Measurements from ENCODE around the gene BACH2.
"Not testable (repeated sequence)": the region's sequence is repeated elsewhere in the genome, so short reads cannot be mapped to it uniquely, and the experiment has no call there.

The BACH2 gene

GRCh38 chr6:90284236-90285041 lies 12.2 kb downstream of the BACH2 start:
- no peak for TF ChIP-seq JUND (IDR thresholded peaks at IDR 0.05; ENCODE audit: low read depth)
- in situ Hi-C loops (cut with HindIII; ENCODE audit: low pct_unique_long_range_greater_than_20kb, low sequenced_read_pairs) = no loop called here
- no peak for DNase-seq (ENCODE audit: low read depth in 1 of 2, low spot score in 1 of 2)

DNA sequence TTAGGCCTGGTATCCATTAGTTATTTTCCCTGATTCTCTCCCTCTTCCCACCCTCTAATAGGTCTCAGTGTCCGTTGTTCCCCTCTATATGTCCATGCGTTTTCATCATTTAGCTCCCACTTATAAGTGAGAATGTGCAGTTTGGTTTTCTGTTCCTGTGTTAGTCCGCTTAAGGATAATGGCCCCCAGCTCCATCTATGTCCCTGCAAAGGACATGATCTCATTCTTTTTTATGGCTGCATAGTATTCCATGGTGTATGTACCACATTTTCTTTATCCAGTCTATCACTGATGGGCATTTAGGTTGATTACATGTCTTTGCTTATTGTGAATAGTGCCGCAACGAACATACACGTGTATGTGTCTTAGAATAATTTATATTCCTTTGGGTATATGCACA lies 14.4 kb downstream of the BACH2 start:
- DNase-seq (ENCODE audit: low read depth in 1 of 2, low spot score in 1 of 2); in situ Hi-C loops (cut with HindIII; ENCODE audit: low pct_unique_long_range_greater_than_20kb, low sequenced_read_pairs): not testable (repeated sequence)

DNA sequence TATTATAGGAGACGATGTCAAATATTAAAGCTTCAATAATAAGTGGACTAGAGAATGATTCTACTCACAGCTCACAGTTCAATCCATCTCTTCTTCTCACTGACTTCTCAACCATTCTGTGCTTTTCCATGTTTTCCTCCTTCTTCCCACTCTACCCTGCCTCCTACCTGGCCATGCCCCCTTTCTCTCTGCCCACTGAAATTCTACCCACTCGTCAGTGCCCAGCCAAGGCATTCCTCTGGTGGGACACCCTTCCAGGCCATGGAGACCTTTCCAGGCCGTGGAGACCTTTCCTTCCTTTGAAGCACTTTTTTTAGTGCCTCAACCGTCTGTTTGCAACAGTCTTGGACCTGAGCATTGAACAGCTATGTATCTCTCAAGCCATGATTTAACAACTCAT lies 18.5 kb downstream of the BACH2 start:
- TF ChIP-seq JUND (IDR thresholded peaks at IDR 0.05; ENCODE audit: low read depth) = no peak
- in situ Hi-C loops (cut with HindIII; ENCODE audit: low pct_unique_long_range_greater_than_20kb, low sequenced_read_pairs) = no loop called here
- DNase-seq (ENCODE audit: low read depth in 1 of 2, low spot score in 1 of 2) = no peak

- in situ Hi-C loops (cut with HindIII; ENCODE audit: low pct_unique_long_range_greater_than_20kb, low sequenced_read_pairs) = no loop called here
- DNase-seq (ENCODE audit: low read depth in 1 of 2, low spot score in 1 of 2) = no peak
- TF ChIP-seq JUND (IDR thresholded peaks at IDR 0.05; ENCODE audit: low read depth) = no peak
These were observed 19.2 kb downstream of the BACH2 start for GRCh38 chr6:90277302-90278011.

DNA sequence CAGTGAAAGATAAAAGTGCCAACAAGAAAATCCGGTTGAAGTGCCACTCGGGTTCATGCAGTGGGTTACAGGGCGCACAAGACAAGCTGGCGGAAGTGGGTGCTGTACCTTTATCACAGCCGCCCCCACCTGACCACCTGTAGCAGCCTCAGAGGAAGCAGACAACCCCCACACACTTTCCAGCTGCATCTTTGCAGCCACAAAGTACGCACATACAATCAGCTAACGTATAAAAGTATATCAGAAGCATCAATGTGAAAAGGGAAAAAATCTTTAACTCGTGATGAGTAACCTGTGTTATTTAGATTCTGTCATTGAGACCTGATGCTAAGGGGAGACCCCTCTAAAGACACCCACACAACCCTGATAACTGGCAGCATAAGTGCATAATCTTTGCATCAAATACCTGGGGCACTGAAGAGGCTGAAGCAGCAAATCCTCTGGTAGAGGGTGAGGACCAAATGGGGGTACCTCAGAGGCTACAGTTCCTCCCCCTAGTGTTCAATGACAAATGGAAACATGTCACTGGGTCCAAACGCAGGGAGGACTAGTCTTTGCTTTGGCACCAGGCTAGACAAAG lies 22.1 kb downstream of the BACH2 start:
- in situ Hi-C loops (cut with HindIII; ENCODE audit: low pct_unique_long_range_greater_than_20kb, low sequenced_read_pairs) = no loop called here
- DNase-seq (ENCODE audit: low read depth in 1 of 2, low spot score in 1 of 2) = no peak
- TF ChIP-seq JUND (IDR thresholded peaks at IDR 0.05; ENCODE audit: low read depth) = no peak

DNA sequence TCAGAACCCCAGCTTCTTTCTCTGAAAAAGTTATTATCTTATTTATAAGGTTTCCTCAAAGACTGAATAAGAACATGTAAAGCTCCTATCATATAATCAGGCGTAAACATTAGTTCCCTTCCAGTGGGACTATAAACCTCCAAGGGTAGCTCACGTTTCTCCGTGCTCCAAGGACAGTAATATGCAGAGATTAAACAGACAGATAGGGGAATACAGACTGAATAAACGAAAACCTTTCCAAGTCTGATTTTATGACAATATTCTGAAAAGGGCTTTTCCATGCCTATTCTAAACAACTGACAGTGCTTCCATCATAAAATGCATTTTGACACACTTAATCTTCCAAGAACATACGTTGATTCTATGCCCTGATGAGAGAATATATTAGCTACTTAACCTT lies 22.8 kb downstream of the BACH2 start:
- no peak for DNase-seq (ENCODE audit: low read depth in 1 of 2, low spot score in 1 of 2)
- in situ Hi-C loops (cut with HindIII; ENCODE audit: low pct_unique_long_range_greater_than_20kb, low sequenced_read_pairs) = no loop called here
- no peak for TF ChIP-seq JUND (IDR thresholded peaks at IDR 0.05; ENCODE audit: low read depth)

GRCh38 chr6:90272895-90273294 lies 23.7 kb downstream of the BACH2 start:
- no peak for TF ChIP-seq JUND (IDR thresholded peaks at IDR 0.05; ENCODE audit: low read depth)
- DNase-seq (ENCODE audit: low read depth in 1 of 2, low spot score in 1 of 2) = no peak
- in situ Hi-C loops (cut with HindIII; ENCODE audit: low pct_unique_long_range_greater_than_20kb, low sequenced_read_pairs) = no loop called here

DNA sequence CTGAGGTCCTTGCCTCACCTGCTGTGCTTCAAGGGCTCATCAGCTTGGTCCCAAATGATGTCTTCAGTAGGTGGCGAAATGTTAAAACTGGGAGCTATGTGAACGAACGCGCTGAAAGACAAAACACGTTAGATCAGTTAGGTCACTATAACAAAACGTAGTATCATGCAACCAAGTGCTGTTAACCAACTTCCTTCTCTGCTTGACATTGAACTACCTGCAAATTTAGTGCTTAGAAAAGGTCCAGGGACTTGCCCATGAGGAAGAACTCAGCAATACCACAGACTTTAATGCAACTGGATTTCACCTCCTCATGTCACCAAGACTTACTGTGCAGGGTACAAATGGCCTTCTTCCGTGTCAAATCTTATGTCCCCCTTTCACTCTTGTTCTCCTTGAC lies 24.8 kb downstream of the BACH2 start:
- in situ Hi-C loops (cut with HindIII; ENCODE audit: low pct_unique_long_range_greater_than_20kb, low sequenced_read_pairs) = no loop called here
- no peak for DNase-seq (ENCODE audit: low read depth in 1 of 2, low spot score in 1 of 2)
- TF ChIP-seq JUND (IDR thresholded peaks at IDR 0.05; ENCODE audit: low read depth) = no peak

GRCh38 chr6:90269334-90269733 lies 27.3 kb downstream of the BACH2 start:
- no peak for DNase-seq (ENCODE audit: low read depth in 1 of 2, low spot score in 1 of 2)
- in situ Hi-C loops (cut with HindIII; ENCODE audit: low pct_unique_long_range_greater_than_20kb, low sequenced_read_pairs) = no loop called here
- no peak for TF ChIP-seq JUND (IDR thresholded peaks at IDR 0.05; ENCODE audit: low read depth)

GRCh38 chr6:90268178-90268577 lies 28.5 kb downstream of the BACH2 start:
- no peak for TF ChIP-seq JUND (IDR thresholded peaks at IDR 0.05; ENCODE audit: low read depth)
- DNase-seq (ENCODE audit: low read depth in 1 of 2, low spot score in 1 of 2) = no peak
- in situ Hi-C loops (cut with HindIII; ENCODE audit: low pct_unique_long_range_greater_than_20kb, low sequenced_read_pairs) = no loop called here

- DNase-seq (ENCODE audit: low read depth in 1 of 2, low spot score in 1 of 2) = no peak
- in situ Hi-C loops (cut with HindIII; ENCODE audit: low pct_unique_long_range_greater_than_20kb, low sequenced_read_pairs) = no loop called here
- TF ChIP-seq JUND (IDR thresholded peaks at IDR 0.05; ENCODE audit: low read depth) = no peak
These were observed 29.6 kb downstream of the BACH2 start for GRCh38 chr6:90266905-90267621.

- in situ Hi-C loops (cut with HindIII; ENCODE audit: low pct_unique_long_range_greater_than_20kb, low sequenced_read_pairs) = no loop called here
- TF ChIP-seq JUND (IDR thresholded peaks at IDR 0.05; ENCODE audit: low read depth) = no peak
- no peak for DNase-seq (ENCODE audit: low read depth in 1 of 2, low spot score in 1 of 2)
These were observed 32.1 kb downstream of the BACH2 start for GRCh38 chr6:90264561-90264960.

DNA sequence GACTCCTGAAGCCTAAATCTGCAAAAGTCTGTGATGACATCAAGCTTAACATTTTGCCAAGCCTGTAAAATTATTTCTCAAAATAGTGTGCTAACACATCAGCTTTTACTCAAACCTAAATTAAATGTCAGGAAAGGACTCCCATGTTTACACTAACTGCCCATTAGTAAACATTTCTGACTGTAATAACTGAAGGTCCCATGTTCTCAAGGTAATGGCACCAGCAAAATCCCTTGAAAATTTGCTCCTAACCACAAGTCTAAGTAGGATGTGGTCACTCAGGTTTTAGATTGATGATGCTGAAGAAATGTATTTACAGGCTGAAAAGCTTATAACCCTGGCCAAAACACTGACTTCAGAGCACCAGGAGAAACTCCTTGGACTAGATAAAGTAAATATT lies 33.0 kb downstream of the BACH2 start:
- in situ Hi-C loops (cut with HindIII; ENCODE audit: low pct_unique_long_range_greater_than_20kb, low sequenced_read_pairs) = no loop called here
- DNase-seq (ENCODE audit: low read depth in 1 of 2, low spot score in 1 of 2) = no peak
- TF ChIP-seq JUND (IDR thresholded peaks at IDR 0.05; ENCODE audit: low read depth) = no peak

Measured in T47D (cell line).